Astrocyte (in vitro differentiated cells and primary cell): Measurements from ENCODE around the gene CALCR.

Experiments used
- EZH2 ChIP-seq: IDR thresholded peaks from 2 replicates; pipeline ENCODE4 v1.6.1; 2012; ENCODE audit warnings: mild to moderate bottlenecking, low read length, inconsistent platforms; ENCODE audit not compliant: insufficient read depth
- TF ChIP-seq, protein P1 (sequence below): IDR thresholded peaks from 2 replicates; pipeline ENCODE4 v1.5.1; 2011; ENCODE audit warnings: low read depth, mild to moderate bottlenecking, inconsistent platforms, low read length, moderate library complexity; ENCODE audit not compliant: insufficient read depth

DNA sequence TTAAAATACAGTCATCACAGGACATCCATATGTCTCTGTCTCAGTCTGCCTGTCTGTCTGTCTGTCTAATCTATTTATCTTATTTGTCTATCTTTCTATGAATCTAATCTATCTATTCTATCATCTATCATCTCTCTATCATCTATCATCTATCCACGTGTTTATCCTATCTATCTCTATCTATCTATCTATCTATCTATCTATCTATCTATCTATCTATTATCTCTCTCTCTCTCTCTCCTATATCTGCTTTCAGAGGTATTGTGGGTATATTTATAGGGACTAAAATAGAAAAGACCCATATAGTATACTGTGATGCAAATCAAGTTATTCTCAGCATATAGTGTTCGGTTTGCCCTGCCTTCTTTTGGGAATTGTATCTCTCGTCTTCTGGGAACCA, 174.9 kb downstream of the CALCR start:
- TF ChIP-seq, protein P1, sequence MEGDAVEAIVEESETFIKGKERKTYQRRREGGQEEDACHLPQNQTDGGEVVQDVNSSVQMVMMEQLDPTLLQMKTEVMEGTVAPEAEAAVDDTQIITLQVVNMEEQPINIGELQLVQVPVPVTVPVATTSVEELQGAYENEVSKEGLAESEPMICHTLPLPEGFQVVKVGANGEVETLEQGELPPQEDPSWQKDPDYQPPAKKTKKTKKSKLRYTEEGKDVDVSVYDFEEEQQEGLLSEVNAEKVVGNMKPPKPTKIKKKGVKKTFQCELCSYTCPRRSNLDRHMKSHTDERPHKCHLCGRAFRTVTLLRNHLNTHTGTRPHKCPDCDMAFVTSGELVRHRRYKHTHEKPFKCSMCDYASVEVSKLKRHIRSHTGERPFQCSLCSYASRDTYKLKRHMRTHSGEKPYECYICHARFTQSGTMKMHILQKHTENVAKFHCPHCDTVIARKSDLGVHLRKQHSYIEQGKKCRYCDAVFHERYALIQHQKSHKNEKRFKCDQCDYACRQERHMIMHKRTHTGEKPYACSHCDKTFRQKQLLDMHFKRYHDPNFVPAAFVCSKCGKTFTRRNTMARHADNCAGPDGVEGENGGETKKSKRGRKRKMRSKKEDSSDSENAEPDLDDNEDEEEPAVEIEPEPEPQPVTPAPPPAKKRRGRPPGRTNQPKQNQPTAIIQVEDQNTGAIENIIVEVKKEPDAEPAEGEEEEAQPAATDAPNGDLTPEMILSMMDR: no peak
- TF ChIP-seq EZH2: no peak
